SK-N-SH treated with all-trans-retinoic acid at 6 μM for 48 hours (cell line): ENCODE results near the gene PRKD3.
"Not testable (repeated sequence)": the region's sequence is repeated elsewhere in the genome, so short reads cannot be mapped to it uniquely, and the experiment has no call there.

Source experiments
- ATAC-seq: fragments of 200-7000 bp; cut with Tn5 transposase; 3 replicates; pipeline ENCODE4 v1.9.1; 2020; ENCODE audit warnings: mild to moderate bottlenecking, moderate library complexity
- ARNTL ChIP-seq: fragments of 450-650 bp; formaldehyde crosslinking; IDR thresholded peaks from 2 replicates; pipeline ENCODE4 v1.5.0; 2020; ENCODE audit warnings: low read depth, mild to moderate bottlenecking, moderate library complexity, borderline replicate concordance
- BACH2 ChIP-seq: fragments of 250-450 bp; sonication (Bioruptor Pico); IDR thresholded peaks from 2 replicates; pipeline ENCODE4 v1.9.0; 2021; ENCODE audit warnings: mild to moderate bottlenecking, borderline replicate concordance
- ESRRG ChIP-seq: fragments of 250-450 bp; sonication (Bioruptor Pico); IDR thresholded peaks from 2 replicates; pipeline ENCODE4 v1.6.1; 2021; ENCODE audit warnings: mild to moderate bottlenecking
- GLIS3 ChIP-seq: fragments of 250-450 bp; sonication (Bioruptor Pico); IDR thresholded peaks from 2 replicates; pipeline ENCODE4 v1.5.0; 2020; ENCODE audit warnings: mild to moderate bottlenecking, moderate library complexity
- ISL1 ChIP-seq: fragments of 250-450 bp; sonication (Bioruptor Pico); IDR thresholded peaks from 2 replicates; pipeline ENCODE4 v2.1.2; 2022; ENCODE audit warnings: mild to moderate bottlenecking, moderate library complexity
- POU6F1 ChIP-seq: fragments of 250-450 bp; sonication (Bioruptor Pico); IDR thresholded peaks from 2 replicates; pipeline ENCODE4 v1.8.0; 2021; ENCODE audit warnings: low read depth, mild to moderate bottlenecking, moderate library complexity, borderline replicate concordance
- PPARA ChIP-seq: fragments of 250-450 bp; sonication (Bioruptor Pico); IDR thresholded peaks from 2 replicates; pipeline ENCODE4 v1.5.0; 2020; ENCODE audit warnings: mild to moderate bottlenecking, borderline replicate concordance
- SNAI2 ChIP-seq: fragments of 250-450 bp; sonication (Bioruptor Pico); IDR thresholded peaks from 2 replicates; pipeline ENCODE4 v1.5.0; 2020; ENCODE audit warnings: mild to moderate bottlenecking, moderate library complexity
- TCF4 ChIP-seq: fragments of 250-450 bp; sonication (Bioruptor Pico); IDR thresholded peaks from 2 replicates; pipeline ENCODE4 v1.8.0; 2021; ENCODE audit warnings: mild to moderate bottlenecking, moderate library complexity, borderline replicate concordance
- TSHZ2 ChIP-seq: fragments of 250-450 bp; sonication (Bioruptor Pico); IDR thresholded peaks from 2 replicates; pipeline ENCODE4 v1.5.0; 2020; ENCODE audit warnings: mild to moderate bottlenecking, moderate library complexity
- ZC3H10 ChIP-seq: fragments of 250-450 bp; sonication (Bioruptor Pico); IDR thresholded peaks from 2 replicates; pipeline ENCODE4 v1.5.1; 2021; ENCODE audit warnings: mild to moderate bottlenecking, moderate library complexity
- ZFP3 ChIP-seq: fragments of 250-450 bp; sonication (Bioruptor Pico); IDR thresholded peaks from 2 replicates; pipeline ENCODE4 v1.5.0; 2020; ENCODE audit warnings: mild to moderate bottlenecking, moderate library complexity
- ZFP30 ChIP-seq: fragments of 450-650 bp; formaldehyde crosslinking; IDR thresholded peaks from 2 replicates; pipeline ENCODE4 v1.5.0; 2022; ENCODE audit warnings: mild to moderate bottlenecking, moderate library complexity
- ZNF70 ChIP-seq: fragments of 450-650 bp; formaldehyde crosslinking; IDR thresholded peaks from 2 replicates; pipeline ENCODE4 v1.5.0; 2020; ENCODE audit warnings: mild to moderate bottlenecking, moderate library complexity
- ZNF8 ChIP-seq: fragments of 450-650 bp; formaldehyde crosslinking; IDR thresholded peaks from 2 replicates; pipeline ENCODE4 v1.5.0; 2020; ENCODE audit warnings: mild to moderate bottlenecking, moderate library complexity

The PRKD3 gene

GRCh38 chr2:37295469-37296073, 29.1 kb downstream of the PRKD3 start:
- ATAC-seq = no peak
- TF ChIP-seq GLIS3 (CRISPR knock-in tag) = no peak
- no peak for TF ChIP-seq ESRRG (CRISPR knock-in tag)
- no peak for TF ChIP-seq ZC3H10
- no peak for TF ChIP-seq ZNF8 (CRISPR knock-in tag)
- no peak for TF ChIP-seq PPARA (CRISPR knock-in tag)
- TF ChIP-seq TSHZ2 = no peak
- no peak for TF ChIP-seq TCF4 (CRISPR knock-in tag)
- TF ChIP-seq POU6F1 (CRISPR knock-in tag) = no peak
- no peak for TF ChIP-seq ISL1 (CRISPR knock-in tag)
- TF ChIP-seq SNAI2 (CRISPR knock-in tag) = no peak
- TF ChIP-seq ZFP3 (CRISPR knock-in tag) = no peak
- TF ChIP-seq, all 23 proteins: peak for 0

- ATAC-seq = not testable (repeated sequence)
Measured at GRCh38 chr2:37294858-37295257, 29.8 kb downstream of the PRKD3 start.

- ATAC-seq = no peak
- no peak for TF ChIP-seq ZNF8 (CRISPR knock-in tag)
- TF ChIP-seq SNAI2 (CRISPR knock-in tag) = no peak
- no peak for TF ChIP-seq ZFP3 (CRISPR knock-in tag)
- TF ChIP-seq POU6F1 (CRISPR knock-in tag) = no peak
- no peak for TF ChIP-seq TSHZ2
Measured at GRCh38 chr2:37291680-37292079, 33.0 kb downstream of the PRKD3 start.

GRCh38 chr2:37287966-37288365, 36.7 kb downstream of the PRKD3 start:
- ATAC-seq = peak; percentile 61
- TF ChIP-seq ARNTL (CRISPR knock-in tag) = no peak
- TF ChIP-seq ZNF70 (CRISPR knock-in tag) = no peak
- TF ChIP-seq SNAI2 (CRISPR knock-in tag) = no peak
- no peak for TF ChIP-seq BACH2 (CRISPR knock-in tag)
- no peak for TF ChIP-seq ZFP30 (CRISPR knock-in tag)
- TF ChIP-seq ESRRG (CRISPR knock-in tag) = no peak
- TF ChIP-seq POU6F1 (CRISPR knock-in tag) = no peak
- TF ChIP-seq ZNF8 (CRISPR knock-in tag) = no peak
